HG03460 (cell line): ENCODE data around the gene SMAGP.

Experiments
- ATAC-seq: cut with Tn5 transposase; IDR thresholded peaks from one replicate; pipeline ENCODE4 v1.9.1; 2021; ENCODE audit not compliant: unreplicated experiment

The SMAGP gene

GRCh38 chr12:51198568-51199365 lies 71.4 kb downstream of the SMAGP start:
- ATAC-seq, result no peak

GRCh38 chr12:51197736-51198567 lies 72.3 kb downstream of the SMAGP start:
- no peak for ATAC-seq

- no peak for ATAC-seq
These were observed 73.7 kb downstream of the SMAGP start for GRCh38 chr12:51196547-51196946.

GRCh38 chr12:51195841-51196240 lies 74.4 kb downstream of the SMAGP start:
- no peak for ATAC-seq
